Suppressor macrophage treated with lipopolysaccharide for 1 hour (primary cell): Measurements from ENCODE around the gene PIGB.
"Not testable (repeated sequence)": the region's sequence is repeated elsewhere in the genome, so short reads cannot be mapped to it uniquely, and the experiment has no call there.

Source experiments
- DNase-seq, 3 donors: peaks; one replicate each; pipeline ENCODE4 v3.0.0-alpha.2; 2020 to 2022

The PIGB gene

GRCh38 chr15:55318588-55319494 is at the start of gene PIGB, which contains the start of gene PIGBOS1:
PIGB (plus strand) TSS chr15:55319222; CDS start chr15:55319251, 29 bp downstream.
PIGBOS1 (minus strand) TSS chr15:55319123; CDS start chr15:55317792, 1,331 bp downstream.
- peak; percentile 91 to 92 (median 92) for DNase-seq

- DNase-seq = no peak
These were observed 48.7 kb upstream of the PIGB start for GRCh38 chr15:55270291-55270690.

DNA sequence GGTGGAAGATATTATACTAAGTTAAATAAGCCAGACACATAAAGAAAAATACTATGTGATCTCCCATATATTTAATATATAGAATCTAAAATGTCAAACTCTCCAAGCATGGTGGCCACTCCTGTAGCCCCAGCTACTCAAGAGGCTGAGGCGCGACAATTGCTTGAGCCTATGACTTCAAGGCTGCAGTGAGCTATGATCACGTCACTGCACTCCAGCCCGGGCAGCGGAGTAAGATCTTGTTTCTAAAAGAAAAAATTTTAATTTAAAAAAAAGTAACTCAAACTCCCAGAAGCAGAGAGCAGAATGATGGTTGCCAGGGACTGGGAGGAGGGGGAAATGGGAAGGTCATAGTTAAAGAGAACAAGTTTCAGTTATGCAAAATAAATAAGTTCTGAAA is 42.7 kb upstream of the PIGB start:
- no peak for DNase-seq

DNA sequence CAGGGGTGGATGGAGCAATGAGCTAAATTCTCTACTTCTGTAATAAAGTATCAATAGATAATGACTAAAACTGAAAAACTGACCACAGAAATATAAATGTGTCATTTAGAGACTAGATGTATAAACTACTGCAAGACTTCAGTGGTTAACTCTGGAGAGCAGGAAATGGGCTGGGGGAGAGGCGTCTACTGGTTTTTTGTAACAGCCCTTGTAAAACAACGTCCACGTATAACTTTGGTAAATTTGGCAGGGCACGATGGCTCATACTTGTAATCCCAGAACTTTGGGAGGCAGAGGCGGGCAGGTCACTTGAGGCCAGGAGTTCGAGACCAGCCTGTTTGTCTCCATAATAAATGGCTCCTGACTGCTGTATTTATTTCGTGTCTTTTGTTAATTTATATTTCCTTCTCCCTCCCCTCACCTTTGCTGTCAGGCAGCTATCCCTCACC is 41.9 kb upstream of the PIGB start:
- DNase-seq = peak; percentile 17 to 40 (median 35)

DNA sequence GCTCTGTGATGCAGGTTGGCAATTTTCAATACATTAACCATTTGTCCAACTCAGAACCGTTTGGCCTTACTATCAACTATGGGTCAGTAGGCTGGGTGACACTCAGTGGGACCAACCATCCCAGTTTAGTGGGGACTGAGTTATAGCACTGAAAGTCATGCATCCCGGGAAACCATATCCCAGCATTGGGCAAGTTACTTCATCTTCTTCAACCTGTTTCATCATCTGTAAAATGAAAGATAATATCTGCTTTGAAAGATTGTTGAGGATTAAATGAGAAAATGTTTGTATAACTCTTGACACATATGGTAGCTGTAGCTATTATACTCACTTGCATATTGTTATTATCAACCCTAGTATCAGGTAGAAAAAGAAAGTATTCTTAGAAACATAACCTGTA is 41.3 kb upstream of the PIGB start:
- no peak for DNase-seq

GRCh38 chr15:55279100-55279745 is 39.8 kb upstream of the PIGB start:
- DNase-seq = no peak

DNA sequence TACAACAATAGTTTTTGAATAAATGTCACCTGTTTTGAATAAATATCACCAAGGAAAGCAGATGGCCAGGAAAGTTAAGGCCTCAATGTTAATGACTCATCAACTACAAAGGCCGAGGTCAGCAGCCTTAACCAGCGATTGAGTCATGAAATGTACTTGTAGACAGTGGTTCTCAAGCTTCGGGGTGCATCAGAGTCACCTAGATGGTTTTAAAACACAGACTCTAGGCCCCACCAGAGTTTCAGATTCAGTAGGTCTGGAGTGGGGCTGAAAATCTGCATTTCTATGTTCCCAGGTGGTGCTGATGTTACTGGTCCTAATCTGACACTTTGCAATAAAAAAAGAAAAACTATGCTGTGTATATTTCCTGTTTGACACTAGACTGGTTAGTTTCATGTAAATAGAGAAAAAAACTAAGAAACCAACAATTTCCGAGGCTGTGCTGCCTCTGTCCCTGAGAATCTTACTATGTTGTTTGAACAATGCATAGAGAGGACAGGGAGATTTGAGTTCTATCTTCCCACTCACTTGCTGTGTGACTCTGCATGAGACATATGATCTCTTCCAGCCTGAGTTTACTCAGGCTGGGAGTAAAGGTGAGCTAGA is 39.2 kb upstream of the PIGB start:
- peak; percentile 74 to 87 (median 86) for DNase-seq

DNA sequence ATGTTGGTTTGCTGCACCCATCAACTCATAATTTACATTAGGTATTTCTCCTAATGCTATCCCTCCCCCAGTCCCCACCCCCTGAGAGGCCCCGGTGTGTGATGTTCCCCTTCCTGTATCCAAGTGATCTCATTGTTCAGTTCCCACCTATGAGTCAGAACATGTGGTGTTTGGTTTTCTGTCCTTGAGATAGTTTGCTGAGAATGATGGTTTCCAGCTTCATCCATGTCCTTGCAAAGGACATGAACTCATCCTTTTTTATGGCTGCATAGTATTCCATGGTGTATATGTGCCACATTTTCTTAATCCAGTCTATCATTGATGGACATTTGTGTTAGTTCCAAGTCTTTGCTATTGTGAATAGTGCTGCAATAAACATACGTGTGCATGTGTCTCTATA is 38.4 kb upstream of the PIGB start:
- peak in 2 of 3 donors; percentile 16 to 31 for DNase-seq

DNA sequence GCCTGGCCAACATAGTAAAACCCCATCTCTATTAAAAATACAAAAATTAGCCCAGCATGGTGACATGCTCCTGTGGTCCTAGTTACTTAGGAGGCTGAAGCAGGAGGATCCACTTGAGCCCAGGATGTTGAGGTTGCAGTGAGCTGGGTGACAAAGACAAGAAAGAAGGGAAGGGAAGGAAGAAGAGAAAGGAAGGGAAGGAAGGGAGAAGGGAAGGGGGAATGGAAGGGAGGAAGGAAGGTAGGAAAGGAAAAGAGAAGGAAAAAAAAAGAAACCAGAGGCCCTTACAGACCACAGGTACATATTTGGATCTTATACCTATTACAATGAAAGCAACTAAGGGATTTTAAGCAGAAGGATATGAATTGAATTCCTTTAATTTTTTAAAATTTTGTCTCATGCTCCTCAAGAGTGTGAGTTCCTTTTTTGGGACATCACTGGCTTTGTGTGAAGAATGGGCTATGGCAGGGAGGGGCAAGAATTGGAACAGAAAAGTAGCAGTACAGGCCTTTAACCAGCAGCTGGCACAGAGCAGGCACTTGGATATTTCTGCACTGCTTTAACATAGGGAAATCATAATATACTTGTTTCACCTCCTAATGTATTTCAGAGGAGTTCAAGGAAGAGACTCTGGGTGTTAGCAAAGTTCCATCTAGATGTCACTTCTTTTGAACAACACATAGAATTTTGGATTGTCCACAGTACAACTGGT is 37.3 kb upstream of the PIGB start:
- peak in 2 of 3 donors; percentile 7 to 12 for DNase-seq

DNA sequence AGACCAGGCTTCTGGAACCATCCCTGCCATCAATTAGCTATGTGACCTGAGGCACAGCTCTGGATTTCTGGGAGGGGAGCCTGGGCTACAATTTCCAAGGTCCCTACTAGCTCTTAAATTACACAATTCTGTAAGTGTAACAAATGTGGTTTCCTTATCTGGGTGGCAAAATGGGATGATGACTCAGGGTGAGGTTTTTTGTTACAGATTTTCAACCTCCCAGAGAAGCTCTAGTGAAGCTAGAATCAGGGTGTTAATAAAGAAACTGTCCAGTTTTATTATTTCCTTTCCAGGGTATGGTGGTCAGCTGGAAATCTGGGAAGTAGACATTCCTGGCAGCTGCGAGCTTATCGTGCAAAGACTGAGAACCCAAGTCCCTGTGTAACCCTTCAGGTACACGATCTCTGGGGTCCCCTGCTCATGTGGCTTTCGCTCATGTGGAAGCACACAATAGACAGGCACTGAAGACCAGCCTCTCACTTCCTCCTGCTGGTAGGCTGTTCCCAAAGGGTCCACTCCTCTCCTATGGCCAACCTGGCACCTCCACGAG is 36.7 kb upstream of the PIGB start:
- peak; percentile 60 to 77 (median 74) for DNase-seq

GRCh38 chr15:55283379-55284147 is 35.5 kb upstream of the PIGB start:
- no peak for DNase-seq

- no peak for DNase-seq
These were observed 34.6 kb upstream of the PIGB start for GRCh38 chr15:55284426-55284825.

DNA sequence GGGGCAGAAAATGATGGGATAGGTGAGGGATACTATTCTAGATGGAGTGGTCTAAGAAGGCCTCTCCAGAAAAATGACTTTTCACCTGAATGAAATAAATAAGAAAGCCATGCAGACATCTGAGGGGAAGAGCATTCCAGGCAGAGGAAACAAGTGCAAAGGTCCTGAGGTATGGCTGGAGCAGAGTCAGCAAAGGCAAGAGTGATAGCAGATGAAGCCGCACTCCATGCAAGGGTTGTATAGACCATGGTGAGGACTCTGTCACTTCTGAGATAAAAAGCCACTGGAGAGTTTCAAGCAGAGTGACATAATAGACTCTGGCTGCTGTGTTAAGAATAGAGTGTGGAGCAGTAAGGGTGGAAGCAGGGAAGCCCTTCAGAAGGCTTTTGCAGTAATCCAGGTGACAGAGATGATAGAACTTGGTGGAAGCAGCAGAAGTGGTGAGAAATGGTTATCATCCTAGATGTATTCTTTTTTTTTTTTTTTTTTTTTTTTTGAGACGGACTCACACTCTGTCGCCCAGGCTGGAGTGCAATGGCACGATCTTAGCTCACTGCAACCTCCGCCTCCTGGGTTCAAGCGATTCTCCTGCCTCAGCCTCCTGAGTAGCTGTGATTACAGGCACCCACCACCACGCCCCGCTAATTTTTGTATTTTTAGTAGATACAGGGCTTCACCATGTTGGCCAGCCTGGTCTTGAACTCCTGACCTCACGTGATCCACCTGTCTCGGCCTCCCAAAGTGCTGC is 32.4 kb upstream of the PIGB start:
- not testable (repeated sequence) for DNase-seq

DNA sequence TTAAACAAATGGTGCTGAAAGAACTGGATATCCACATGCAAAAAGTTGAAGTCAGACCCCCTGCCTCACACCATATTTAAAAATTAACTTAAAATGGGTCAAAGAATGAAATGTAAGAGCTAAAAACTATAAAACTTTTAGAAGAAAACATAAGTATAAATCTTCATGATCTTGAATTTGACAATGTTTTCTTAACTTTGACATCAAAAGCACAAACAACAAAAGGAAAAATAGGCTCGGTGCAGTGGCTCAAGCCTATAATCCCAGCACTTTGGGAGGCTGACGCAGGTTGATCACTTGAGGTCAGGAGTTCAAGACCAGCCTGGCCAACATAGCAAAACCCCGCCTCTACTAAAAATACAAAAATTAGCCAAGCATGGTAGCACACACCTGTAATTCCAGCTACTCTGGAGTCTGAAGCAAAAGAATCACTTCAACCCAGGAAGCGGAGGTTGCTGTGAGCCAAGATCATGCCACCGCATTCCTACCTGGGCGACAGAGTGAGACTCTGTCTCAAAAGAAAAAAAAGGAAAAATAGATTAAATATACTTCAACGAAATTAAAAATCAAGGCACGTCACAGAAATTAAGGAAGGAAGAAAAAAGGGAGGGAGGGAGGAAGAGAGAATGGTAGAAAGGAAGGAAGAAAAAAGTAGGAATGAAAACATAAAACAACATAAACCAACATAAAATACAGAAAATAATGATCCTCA is 30.9 kb upstream of the PIGB start:
- DNase-seq = no peak

DNA sequence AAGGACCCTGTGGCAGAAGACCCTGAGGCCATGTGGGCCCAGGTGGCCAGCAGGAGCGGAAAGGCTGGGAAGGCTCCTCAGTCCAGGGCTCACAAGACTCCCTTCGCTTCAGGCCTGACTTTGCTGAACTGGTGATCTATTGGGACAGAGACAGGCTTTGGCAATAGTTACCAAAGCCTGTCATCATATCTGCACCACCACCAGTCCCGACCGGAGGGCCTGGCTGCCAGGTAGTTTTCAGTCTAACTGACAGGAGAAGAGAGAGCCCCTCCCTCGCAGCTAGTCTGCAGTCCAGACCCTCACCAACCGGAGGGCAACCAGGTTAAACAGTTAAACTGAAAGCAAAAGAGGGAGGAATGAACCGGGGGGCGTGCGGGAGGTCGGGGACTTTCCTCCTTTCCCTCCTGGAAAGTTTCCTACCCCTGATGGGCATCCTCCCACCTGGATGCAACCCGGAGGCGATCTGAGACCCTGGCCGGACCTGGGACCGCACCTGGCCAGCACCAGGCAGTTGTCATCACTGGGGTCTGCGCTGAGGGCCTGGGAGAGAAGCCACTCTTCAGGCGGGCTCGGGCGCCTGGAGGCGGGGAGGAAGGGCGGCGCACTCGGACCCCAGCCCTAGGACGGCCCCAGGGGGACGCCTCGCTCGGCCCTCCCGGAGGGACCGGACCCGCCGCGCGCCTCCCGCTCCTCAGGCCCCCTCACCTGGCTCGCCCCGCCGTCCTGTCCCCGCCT is 29.8 kb upstream of the PIGB start:
- DNase-seq = peak; percentile 45 to 55 (median 53)

DNA sequence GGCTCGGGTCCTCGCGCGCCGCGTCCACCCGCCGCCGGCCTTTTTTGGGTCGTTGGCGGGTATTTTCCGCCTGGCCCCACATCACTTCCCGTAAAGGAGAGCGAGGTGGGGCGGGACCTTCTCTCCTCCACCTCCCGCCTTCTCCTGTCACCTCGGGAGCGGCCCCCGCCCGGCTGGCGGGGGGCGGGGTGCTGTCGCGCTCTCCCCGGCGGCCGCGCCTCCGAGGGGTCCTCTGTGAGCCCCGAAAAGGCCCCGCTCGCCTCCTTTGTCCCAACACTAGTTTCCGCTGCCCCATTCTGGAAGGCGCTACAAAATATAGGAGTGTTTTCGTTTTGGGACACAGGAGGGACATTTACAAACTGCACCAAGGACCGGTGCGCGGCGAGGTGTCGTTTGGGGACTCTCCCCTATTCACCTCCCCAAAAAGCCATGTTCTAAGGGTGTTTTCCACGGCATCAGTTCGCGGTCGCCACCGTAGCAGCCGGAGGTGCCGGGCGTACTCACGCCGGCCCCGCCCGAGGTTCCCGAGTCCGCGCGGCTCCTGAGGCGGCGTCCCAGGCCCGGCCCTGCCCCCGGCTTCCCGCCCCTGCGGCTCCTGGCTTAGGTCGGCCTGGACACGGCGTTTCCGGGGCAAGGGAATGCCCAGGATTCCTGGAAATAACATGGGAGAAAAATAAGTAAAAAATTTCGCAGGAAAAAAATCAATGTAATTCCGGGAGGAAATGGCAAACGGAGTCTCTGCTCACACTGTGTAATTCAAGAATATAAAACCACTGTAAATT is 29.1 kb upstream of the PIGB start, which contains the start of gene RAB27A:
TSS of gene RAB27A (minus strand) at position 68 of the 782 bp plus-strand sequence. CDS start 54,879 bp downstream, outside the sequence.
- DNase-seq = peak; percentile 63 to 85 (median 70)

DNA sequence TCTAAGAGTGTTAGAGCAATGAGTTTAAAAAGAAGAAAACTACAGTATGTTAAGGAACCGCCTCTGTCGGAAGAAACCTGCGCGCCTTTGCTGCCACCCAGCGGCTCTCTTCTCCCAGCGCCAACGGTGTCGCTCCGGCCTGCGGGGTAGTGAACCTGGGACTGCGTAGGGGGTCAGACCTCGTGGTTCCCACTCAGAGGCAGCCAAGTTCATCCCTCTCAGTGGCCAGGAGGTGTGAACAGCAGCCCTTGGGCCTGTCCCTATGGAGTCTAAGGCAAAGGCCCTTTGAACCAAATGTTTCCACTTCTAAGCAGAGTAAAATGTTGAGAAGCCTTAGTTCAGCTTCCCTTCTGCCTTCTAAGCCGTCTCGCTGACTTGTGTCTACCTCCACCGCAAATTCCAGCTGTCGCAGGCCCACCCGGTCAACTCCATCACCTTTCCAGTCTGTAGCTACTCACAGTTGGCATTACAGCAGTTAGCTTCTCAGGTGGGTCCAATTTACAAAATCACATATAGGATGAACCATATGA is 28.4 kb upstream of the PIGB start:
- peak; percentile 88 to 92 (median 92) for DNase-seq

DNA sequence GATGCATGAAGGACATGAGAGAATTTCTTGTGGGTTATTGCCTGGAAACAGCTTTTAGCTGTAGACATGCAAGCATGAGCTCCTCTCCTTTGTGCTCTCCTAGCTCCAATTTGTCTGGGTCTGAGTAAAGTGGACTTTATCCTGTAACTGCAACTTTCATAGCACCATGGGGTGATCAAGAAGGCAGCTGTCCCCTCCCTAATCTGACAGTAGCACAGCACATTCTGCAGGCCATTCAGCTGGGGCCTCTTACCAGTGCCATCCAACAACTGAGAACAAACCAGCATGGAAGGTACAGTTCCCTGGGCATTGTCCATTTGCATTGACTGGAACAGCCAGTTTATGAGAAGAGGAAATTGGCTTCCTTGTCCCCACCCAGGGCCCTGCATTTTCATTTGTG is 21.7 kb upstream of the PIGB start:
- DNase-seq = no peak
